ENCODE results near the gene ANKMY1.

DNA sequence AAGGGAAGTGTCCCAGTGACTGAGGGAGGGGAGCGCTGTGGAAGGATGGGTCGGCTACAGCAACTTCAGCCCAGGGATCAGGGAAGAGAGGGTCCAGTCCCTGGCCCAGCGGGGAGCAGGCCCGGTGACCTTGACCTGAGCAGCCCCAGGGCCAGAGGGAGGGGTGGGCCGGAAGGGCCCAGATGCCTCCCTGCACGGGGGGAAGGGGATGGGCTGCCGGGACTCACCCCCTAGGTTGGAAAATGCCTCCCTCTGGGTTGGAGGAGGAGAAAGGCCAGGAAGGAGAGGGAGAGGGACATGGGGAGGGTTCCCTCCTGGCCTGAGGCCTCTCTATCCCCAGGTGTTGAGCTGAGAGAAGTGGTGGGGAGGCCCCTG lies 102.5 kb downstream of the ANKMY1 start:
- TF ChIP-seq, protein P1, sequence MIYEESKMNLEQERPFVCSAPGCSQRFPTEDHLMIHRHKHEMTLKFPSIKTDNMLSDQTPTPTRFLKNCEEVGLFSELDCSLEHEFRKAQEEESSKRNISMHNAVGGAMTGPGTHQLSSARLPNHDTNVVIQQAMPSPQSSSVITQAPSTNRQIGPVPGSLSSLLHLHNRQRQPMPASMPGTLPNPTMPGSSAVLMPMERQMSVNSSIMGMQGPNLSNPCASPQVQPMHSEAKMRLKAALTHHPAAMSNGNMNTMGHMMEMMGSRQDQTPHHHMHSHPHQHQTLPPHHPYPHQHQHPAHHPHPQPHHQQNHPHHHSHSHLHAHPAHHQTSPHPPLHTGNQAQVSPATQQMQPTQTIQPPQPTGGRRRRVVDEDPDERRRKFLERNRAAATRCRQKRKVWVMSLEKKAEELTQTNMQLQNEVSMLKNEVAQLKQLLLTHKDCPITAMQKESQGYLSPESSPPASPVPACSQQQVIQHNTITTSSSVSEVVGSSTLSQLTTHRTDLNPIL (CRISPR knock-in tag; IDR thresholded peaks at IDR 0.05; ENCODE audit: low read depth), result no peak
- no peak for TF ChIP-seq CSDC2 (CRISPR knock-in tag; IDR thresholded peaks at IDR 0.05)
- TF ChIP-seq OSR1 (CRISPR knock-in tag; IDR thresholded peaks at IDR 0.05), result no peak
- no peak for TF ChIP-seq RARB (CRISPR knock-in tag; IDR thresholded peaks at IDR 0.05)
- TF ChIP-seq TOX (CRISPR knock-in tag; IDR thresholded peaks at IDR 0.05; ENCODE audit: borderline replicate concordance), result no peak
- no peak for TF ChIP-seq ZFP30 (CRISPR knock-in tag; IDR thresholded peaks at IDR 0.05)
- TF ChIP-seq, protein P2, sequence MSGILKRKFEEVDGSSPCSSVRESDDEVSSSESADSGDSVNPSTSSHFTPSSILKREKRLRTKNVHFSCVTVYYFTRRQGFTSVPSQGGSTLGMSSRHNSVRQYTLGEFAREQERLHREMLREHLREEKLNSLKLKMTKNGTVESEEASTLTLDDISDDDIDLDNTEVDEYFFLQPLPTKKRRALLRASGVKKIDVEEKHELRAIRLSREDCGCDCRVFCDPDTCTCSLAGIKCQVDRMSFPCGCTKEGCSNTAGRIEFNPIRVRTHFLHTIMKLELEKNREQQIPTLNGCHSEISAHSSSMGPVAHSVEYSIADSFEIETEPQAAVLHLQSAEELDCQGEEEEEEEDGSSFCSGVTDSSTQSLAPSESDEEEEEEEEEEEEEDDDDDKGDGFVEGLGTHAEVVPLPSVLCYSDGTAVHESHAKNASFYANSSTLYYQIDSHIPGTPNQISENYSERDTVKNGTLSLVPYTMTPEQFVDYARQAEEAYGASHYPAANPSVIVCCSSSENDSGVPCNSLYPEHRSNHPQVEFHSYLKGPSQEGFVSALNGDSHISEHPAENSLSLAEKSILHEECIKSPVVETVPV (CRISPR knock-in tag; IDR thresholded peaks at IDR 0.05), result no peak
